ENCODE results near the gene PASK.
A peak's percentile ranks its signal among the peaks of the same experiment; 100 is the strongest.

DNA sequence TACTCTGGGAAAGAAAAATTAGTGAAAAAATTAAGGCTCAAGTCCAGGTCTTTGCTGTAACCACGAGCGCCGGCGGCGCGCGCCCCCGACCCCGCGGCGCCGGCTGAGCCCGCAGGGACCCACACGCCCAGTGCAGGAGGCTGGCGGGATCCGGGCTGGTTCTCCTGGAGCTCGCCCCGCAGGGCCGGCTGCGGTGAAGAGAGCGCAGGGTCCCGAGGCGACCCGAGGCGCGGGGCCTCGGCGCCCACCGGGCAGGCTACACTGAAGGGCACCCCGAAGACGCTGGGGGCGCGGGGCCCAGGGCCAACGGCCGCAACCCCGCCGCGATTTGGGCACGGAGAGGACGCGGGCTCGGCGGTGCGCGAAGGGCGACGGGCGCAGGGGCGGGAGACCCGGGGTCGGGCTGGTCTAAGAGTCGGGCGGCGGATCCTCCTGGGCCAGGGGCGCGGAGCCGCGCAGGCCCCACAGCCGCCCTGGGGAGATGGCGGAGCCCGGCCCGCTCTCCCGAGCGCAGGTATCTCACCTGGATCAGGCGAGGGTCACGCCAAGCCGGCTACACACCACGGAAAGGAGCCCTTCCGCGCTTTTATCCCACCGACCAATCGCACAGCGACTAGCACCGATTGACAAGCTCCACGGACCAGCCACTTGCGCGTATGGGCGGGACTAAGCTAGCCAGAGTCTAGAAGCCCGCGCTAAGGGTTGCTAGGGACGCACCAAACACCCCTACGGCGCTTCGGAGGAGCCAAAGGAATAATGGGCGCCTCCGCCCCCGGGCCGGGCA, at the start of gene PASK:
- TF ChIP-seq MAZ (IDR thresholded peaks at IDR 0.05; ENCODE audit: borderline replicate concordance, low read depth, low read length) (no peak; the same call in 1 of the 2 replicates), CEBPB (IDR thresholded peaks at IDR 0.05; ENCODE audit: low read depth, low read length) (no peak), MXI1 (IDR thresholded peaks at IDR 0.05; ENCODE audit: borderline replicate concordance, low read depth, low read length) (peak; percentile 16; the same call in 1 of the 2 replicates), POLR2A (IDR thresholded peaks at IDR 0.05; ENCODE audit: low read depth, low read length) (no peak), MAFK (IDR thresholded peaks at IDR 0.05; ENCODE audit: low read depth, low read length) (no peak), BHLHE40 (IDR thresholded peaks at IDR 0.05; ENCODE audit: low read depth, low read length) (no peak), SMC3 (IDR thresholded peaks at IDR 0.05; ENCODE audit: low read depth, low read length) (no peak), RAD21 (IDR thresholded peaks at IDR 0.05; ENCODE audit: low read length) (no peak)
- TF ChIP-seq, protein P1, sequence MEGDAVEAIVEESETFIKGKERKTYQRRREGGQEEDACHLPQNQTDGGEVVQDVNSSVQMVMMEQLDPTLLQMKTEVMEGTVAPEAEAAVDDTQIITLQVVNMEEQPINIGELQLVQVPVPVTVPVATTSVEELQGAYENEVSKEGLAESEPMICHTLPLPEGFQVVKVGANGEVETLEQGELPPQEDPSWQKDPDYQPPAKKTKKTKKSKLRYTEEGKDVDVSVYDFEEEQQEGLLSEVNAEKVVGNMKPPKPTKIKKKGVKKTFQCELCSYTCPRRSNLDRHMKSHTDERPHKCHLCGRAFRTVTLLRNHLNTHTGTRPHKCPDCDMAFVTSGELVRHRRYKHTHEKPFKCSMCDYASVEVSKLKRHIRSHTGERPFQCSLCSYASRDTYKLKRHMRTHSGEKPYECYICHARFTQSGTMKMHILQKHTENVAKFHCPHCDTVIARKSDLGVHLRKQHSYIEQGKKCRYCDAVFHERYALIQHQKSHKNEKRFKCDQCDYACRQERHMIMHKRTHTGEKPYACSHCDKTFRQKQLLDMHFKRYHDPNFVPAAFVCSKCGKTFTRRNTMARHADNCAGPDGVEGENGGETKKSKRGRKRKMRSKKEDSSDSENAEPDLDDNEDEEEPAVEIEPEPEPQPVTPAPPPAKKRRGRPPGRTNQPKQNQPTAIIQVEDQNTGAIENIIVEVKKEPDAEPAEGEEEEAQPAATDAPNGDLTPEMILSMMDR (conservative IDR thresholded peaks at IDR 0.05; ENCODE audit: low read depth, low read length): no peak
- TF ChIP-seq, protein P2, sequence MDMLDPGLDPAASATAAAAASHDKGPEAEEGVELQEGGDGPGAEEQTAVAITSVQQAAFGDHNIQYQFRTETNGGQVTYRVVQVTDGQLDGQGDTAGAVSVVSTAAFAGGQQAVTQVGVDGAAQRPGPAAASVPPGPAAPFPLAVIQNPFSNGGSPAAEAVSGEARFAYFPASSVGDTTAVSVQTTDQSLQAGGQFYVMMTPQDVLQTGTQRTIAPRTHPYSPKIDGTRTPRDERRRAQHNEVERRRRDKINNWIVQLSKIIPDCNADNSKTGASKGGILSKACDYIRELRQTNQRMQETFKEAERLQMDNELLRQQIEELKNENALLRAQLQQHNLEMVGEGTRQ (IDR thresholded peaks at IDR 0.05; ENCODE audit: low read depth, low read length): no peak

Measured in IMR-90 (cell line).